Fibroblast of pulmonary artery (primary cell): Measurements from ENCODE around the gene PRCP.
"Not testable (repeated sequence)": the region's sequence is repeated elsewhere in the genome, so short reads cannot be mapped to it uniquely, and the experiment has no call there.

Experiments
- DNase-seq: peaks from one replicate; pipeline ENCODE4 v3.0.0-alpha.2; 2010; ENCODE audit warnings: low read depth
- H3K4me3 ChIP-seq: replicated peaks from 2 replicates; pipeline ENCODE4 v1.5.1; 2011; ENCODE audit warnings: low read depth, mild to moderate bottlenecking, control low read depth, low read length, moderate library complexity
- TF ChIP-seq, protein P1 (sequence below): IDR thresholded peaks from 2 replicates; pipeline ENCODE4 v1.5.1; 2011; ENCODE audit warnings: mild to moderate bottlenecking, control low read depth, low read length, inconsistent platforms; ENCODE audit errors: missing control alignments

PRCP gene

DNA sequence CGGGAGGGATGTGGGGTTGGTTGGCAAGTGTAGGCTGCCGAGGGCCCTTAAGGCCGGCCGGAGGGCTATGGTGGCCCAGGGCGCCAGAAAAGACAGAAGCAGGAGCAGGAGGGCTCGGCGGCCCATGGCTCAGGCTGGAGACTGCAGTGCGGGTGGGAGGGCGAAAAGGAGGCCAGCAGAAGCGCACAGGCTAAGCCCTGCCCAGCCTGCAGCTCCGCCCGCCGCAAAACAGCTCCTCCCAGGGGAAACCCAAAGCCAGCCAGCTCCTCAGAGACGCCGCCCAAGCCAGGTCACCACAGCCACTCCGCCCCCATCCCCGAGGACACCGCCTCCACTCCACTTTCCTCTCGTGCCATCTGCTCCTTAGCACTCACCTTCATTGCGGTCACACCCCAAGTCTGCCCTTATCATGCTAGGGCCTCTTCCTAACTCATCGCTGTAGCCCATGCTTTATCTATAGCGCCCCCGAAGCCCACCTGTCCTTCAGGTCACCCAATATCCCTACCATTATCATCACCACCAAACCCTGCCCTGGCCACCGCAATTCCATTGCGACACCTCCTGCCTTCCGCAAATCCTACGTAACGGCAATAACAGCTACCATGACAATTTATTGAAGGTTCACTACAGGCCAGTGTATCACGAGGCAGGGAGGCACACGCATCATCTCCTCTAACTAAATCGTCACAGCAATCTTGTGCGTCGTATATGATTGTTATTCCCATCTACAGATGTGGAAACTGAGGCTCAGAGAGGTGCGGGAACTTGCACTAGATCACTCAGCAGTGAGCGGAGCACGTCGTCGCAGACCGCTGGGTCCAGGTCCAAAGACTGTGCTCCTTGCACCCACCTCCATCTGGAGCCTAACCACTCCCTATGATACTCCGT, at the start of gene PRCP:
PRCP (minus strand) TSS at position 154 of the 888 bp plus-strand sequence; CDS start at position 126, 28 bp downstream.
- TF ChIP-seq, protein P1, sequence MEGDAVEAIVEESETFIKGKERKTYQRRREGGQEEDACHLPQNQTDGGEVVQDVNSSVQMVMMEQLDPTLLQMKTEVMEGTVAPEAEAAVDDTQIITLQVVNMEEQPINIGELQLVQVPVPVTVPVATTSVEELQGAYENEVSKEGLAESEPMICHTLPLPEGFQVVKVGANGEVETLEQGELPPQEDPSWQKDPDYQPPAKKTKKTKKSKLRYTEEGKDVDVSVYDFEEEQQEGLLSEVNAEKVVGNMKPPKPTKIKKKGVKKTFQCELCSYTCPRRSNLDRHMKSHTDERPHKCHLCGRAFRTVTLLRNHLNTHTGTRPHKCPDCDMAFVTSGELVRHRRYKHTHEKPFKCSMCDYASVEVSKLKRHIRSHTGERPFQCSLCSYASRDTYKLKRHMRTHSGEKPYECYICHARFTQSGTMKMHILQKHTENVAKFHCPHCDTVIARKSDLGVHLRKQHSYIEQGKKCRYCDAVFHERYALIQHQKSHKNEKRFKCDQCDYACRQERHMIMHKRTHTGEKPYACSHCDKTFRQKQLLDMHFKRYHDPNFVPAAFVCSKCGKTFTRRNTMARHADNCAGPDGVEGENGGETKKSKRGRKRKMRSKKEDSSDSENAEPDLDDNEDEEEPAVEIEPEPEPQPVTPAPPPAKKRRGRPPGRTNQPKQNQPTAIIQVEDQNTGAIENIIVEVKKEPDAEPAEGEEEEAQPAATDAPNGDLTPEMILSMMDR: no peak
- H3K4me3 ChIP-seq: peak within 1 kb of the TSS; percentile 87
- DNase-seq: peak; percentile 90

DNA sequence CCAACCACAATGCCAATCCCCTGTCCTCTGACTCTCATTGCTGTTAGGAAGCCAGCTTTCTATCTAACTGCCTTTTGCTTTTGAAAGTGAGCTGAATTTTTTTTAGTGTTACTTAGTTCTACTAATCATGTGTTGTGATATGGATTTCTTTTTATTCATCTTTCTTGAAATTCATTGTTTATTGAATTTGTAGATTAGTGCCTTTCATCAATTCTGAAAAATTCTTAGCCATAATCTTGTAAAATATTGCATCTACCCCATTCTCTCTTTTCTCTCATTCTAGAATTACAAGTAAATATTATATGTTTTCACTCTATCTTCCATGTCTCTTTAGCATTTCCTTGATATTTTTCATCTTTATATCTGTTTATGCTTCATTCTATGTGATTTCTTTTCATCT, 49.1 kb upstream of the PRCP start:
- H3K4me3 ChIP-seq: no peak overlapping the region
- no peak for DNase-seq

DNA sequence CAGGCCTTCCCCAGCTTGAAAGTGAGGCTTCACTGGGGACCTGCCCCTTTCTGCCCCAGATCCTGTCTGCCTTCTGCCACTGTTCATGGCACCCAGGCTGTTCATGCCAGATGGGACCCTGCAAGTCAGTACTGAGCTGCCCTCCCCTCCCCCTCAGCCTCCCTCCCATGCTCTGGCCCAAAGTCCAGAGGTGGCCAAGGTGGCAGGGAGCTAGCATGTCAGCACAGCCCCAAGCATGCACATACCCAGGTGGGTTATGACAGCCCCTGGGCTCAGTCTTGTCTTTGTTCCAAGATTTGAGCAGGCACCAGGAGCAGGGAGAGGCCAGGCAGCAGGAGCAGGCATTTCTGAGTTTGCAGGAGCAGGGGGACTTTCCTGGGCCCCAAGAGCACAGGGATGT, 45.5 kb upstream of the PRCP start:
- TF ChIP-seq, protein P1: no peak
- DNase-seq: no peak
- no peak overlapping the region for H3K4me3 ChIP-seq

More for the DNA sequence above, 49.1 kb upstream of the PRCP start:
- TF ChIP-seq, protein P1: no peak

DNA sequence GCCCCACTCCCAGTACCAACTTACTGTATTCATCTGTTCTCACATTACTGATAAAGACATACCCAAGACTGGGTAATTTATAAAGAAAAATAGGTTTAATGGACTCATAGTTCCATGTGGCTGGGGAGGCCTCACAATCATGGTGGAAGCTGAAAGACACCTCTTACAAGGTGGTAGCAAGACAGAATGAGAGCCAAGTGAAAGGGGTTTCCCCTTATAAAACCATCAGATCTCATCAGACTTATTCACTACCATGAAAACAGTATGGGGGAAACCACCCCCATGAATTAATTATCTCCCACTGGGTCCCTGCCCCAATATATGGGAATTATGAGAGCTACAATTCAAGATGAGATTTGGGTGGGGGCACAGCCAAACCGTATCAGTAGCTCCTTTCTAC, 44.8 kb upstream of the PRCP start:
- H3K4me3 ChIP-seq, DNase-seq: not testable (repeated sequence)

DNA sequence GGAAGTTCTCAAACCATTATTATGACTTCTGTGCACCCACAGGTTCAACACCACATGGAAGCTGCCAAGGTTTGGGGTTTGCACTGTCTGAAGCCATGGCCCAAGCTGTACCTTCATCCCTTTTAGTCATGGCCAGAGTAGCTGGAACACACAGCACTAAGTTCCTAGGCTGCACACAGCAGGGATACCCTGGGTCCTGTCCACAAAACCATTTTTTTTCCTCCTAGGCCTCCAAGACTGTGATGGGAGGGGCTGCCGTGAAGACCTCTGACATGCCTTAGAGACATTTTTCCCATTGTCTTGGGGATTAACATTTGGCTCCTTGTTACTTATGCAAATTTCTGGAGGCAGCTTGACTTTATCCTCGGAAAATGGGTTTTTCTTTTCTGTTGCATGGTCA, 44.0 kb upstream of the PRCP start:
- TF ChIP-seq, protein P1: no peak
- H3K4me3 ChIP-seq: no peak overlapping the region
- no peak for DNase-seq

DNA sequence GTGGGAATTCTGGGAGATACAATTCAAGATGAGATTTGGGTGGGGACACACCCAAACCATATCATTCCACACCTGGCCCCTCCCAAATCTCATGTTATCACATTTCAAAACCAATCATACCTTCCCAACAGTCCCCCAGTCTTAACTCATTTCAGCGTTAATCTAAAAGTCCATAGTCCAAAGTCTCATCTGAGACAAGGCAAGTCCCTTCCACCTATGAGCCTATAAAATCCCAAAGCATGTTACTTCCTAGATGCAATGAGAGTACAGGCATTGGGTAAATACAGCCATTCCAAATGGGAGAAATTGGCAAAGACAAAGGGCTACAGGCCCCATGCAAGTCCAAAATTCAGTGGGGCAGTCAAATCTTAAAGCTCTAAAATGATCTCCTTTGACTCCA, 43.2 kb upstream of the PRCP start:
- not testable (repeated sequence) for DNase-seq, H3K4me3 ChIP-seq

DNA sequence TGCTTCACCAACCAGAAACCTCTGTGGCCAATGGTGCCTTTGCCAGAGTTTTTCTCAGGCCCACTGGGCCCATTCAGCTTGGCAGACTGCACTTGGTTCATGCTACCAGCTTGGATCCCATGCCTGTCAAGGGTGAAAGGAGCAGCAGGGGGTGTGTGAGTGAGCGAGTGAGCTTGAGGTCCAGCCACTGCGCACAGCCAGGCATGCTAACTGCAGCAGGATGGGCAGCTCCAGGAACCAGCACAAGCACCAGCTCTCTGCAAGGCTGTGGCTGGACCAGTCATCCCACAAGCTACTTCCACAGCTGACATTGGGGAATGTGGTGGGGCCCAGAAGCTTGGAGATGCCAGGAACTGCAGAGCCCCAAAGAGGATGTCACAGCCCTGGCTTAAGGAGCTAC, 42.1 kb upstream of the PRCP start:
- TF ChIP-seq, protein P1: no peak
- H3K4me3 ChIP-seq: no peak overlapping the region

DNA sequence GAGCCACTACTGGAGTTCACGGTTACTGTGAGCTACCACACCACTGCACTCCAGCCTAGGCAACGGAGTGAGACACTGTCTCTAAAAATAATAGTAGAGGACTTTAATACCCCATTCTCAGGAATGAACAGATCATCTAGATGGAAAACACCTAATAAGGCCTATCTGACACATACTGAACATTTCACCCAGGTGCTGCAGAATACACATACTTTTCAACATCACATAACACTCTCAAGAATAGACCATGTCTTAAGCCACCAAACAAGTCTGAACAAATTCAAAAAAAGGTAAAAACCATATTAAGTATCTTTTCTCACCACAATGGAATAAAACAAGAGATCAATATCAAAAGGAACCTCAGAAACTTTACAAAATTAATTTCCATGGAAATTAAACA, 39.2 kb upstream of the PRCP start:
- TF ChIP-seq, protein P1: no peak
- no peak for DNase-seq
- no peak overlapping the region for H3K4me3 ChIP-seq

More for the DNA sequence above, 42.1 kb upstream of the PRCP start:
- no peak for DNase-seq
